SK-N-MC (cell line): ENCODE measurements around the gene CCDC121.

ENCODE experiments used
- EZH2 ChIP-seq: fragments of 200-600 bp; sonication (generic); IDR thresholded peaks from one replicate; pipeline ENCODE4 v1.6.1; 2017; ENCODE audit warnings: antibody characterized with exemption
- POLR2AphosphoS5 ChIP-seq: IDR thresholded peaks from 2 replicates; pipeline ENCODE4 v1.6.1; 2012; ENCODE audit warnings: mild to moderate bottlenecking, low read depth, low read length, borderline replicate concordance

DNA sequence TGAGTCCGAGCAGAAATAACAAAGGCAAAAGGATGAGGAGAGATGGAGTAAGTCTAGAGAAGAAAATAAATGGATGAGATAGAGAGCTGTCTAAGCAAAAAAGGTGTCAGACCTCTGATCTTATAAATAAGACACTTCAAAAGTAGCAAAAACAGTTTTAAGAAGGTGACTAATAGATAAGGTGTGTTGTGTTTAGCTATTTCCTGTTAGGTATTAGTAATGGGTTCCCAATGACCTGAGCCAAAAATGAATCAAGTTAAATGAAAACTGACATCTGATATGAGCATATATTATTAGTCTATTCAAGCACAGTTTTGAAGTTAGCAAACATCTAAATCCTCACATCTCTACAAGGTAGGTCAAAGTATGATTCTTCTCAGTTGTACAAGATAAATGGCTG lies 24.0 kb upstream of the CCDC121 start:
- TF ChIP-seq EZH2 (no peak), POLR2AphosphoS5 (no peak)
